ENCODE data around the gene DUOXA2.

DNA sequence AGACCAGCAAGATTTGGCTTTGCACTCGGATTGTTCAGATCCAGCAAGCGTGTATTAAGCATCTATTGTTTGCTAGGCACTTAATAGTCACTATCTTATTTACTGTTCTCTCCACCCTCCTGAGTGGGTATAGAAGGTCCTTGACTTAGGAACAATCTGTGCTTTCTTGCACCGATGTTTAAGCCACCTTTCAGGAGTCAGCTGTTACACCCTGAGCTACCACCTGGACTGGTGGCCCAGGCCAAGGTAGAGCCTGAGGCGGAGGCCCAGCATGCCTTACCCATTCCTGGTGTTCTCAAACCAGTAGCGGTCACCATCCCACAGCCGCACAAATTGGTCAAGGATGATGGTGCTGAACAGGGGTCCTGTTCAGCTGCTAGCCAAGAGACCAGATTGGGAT is 25.6 kb downstream of the DUOXA2 start:
- TF ChIP-seq POLR2A (IDR thresholded peaks at IDR 0.05) (no peak), EP300 (IDR thresholded peaks at IDR 0.05) (no peak)
- TF ChIP-seq, protein P1, sequence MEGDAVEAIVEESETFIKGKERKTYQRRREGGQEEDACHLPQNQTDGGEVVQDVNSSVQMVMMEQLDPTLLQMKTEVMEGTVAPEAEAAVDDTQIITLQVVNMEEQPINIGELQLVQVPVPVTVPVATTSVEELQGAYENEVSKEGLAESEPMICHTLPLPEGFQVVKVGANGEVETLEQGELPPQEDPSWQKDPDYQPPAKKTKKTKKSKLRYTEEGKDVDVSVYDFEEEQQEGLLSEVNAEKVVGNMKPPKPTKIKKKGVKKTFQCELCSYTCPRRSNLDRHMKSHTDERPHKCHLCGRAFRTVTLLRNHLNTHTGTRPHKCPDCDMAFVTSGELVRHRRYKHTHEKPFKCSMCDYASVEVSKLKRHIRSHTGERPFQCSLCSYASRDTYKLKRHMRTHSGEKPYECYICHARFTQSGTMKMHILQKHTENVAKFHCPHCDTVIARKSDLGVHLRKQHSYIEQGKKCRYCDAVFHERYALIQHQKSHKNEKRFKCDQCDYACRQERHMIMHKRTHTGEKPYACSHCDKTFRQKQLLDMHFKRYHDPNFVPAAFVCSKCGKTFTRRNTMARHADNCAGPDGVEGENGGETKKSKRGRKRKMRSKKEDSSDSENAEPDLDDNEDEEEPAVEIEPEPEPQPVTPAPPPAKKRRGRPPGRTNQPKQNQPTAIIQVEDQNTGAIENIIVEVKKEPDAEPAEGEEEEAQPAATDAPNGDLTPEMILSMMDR (IDR thresholded peaks at IDR 0.05), result no peak

All from gastroesophageal sphincter (tissue), 3 donors.